CD4-positive, alpha-beta T cell treated with Interferon alpha-2 for 1 hour (primary cell): ENCODE results near the gene CFI.

Source experiments
- DNase-seq, 2 donors: peaks; one replicate each; pipeline ENCODE4 v3.0.0-alpha.2; 2020 to 2022

CFI gene

DNA sequence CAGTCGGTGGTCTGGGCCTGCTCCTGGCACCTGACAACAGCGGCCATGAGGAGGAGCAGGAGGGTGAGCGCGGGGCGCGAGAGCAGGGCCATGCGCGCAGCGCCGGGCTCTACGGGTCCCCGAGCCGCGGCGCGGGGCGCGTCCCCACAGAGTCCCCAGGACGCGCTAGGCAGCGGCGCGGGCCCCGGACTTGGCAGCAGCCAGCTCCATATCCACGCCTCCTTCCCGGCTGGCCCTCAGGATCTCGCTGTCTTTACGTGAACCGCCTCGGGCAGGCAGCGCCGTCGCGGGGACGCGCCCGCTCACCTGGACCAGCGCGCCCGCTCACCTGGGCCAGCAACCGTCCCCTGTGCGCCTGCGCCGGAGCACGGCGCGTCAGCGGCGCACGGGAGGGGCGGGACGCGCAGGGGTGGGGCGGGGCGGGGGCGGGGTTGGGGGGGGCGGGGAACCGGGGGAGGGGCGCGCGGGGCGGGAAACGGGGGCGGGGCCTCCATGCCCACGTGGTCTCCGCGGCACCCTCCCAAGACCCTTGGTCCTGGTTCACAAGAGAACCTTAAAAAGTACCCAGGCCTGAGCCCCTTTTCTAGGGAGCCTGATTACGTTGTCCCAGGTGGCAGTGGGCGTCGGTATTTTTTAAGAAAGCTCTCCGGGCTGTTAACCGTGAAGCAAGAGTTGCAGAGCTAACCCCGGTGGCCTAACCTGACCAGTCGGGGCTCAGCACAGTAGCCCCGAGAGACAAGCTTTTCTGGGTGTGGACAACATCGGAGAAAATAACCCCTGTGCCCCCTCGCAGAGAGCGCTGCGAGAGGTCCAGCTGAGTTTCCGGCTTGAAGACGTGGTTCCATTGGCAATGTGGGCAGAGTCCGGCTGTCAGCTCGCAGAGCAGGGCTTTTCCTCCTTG, 71.8 kb downstream of the CFI start, which contains the start of gene PLA2G12A:
TSS of gene PLA2G12A (minus strand) at position 353 of the 901 bp plus-strand sequence. CDS start at position 92, 261 bp downstream.
- DNase-seq = peak; percentile 78 to 85

DNA sequence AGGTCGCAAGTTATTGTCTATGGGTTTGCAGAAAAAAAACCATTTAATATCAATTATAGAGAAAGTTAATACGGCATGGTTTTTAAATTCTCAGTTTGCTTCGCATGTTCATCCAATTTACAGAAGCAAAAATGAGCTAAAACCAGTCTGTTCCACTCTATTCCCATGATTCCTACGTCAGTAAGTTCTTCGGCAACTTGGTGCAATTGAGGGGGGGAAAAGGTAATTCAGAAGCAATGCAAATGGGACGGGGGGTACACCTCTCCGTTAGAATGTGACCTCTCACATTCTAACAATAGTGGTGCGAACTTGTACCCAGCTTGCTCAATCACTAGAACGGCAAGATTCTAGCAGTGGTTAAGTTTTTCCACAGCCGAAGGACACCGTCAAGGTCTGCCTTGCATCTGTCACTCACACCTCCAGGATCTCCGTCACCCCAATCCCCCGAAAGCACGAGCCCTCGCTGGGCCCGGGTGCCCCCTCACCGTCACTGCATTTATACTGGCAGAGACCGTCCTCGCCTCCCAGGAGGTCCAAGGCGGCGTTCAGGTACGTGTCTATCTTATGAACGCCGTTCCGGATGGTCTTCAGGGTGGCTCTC, 72.6 kb downstream of the CFI start:
- DNase-seq = no peak

DNA sequence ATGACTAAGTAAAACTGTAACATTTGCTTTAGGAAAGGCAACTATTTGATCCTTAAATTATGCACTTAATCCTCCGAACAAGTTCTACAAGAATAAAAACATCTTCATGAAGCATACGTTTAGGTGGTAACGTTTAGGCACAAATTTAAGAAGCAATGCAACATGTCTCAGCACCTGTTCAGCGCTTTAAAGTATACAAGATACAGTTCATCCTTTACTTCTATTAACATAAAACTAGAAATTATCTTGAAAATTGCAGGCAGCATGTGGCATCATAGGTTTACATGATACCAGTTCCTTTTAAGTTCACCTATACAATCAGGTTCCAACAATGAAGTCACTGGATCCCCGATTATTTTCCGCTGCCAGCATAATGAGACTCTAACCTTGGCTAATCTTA, 73.4 kb downstream of the CFI start:
- no peak for DNase-seq

DNA sequence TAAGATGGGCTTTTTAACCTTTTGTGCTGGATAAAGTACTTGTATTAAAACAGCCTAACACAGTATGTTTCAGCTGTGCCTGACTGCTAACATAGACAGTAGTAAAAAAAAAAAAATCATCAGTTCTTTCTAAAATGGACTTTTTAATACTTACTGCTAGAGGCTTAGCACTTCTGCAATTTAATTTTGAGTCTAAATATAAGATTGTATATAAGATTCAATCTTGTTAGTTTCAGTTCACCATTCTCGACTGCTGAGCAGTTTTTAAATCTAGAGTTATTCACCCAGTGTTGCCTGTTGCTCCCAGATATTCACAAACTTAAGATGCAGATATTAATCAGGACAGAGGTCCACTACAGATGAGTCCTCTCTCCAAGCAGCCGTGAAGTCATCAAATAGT, 78.7 kb downstream of the CFI start:
- no peak for DNase-seq

DNA sequence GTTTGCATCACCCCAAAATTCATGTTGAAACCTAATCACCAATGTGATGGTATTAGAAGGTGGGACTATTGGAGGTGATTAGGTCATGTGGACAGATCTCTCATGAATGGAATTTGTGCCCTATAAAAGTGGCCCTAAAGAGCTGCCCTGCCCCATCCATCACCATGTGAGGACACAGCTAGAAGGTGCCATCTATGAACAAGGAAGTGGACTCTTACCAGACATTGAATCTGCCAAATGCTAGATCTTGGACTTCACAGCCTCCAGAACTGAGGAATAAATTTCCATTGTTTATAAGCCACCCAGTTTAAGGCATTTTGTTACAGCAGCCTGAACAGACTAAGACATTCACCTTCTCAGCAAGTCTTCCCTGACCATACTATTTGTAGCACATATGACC, 79.4 kb downstream of the CFI start:
- no peak for DNase-seq

DNA sequence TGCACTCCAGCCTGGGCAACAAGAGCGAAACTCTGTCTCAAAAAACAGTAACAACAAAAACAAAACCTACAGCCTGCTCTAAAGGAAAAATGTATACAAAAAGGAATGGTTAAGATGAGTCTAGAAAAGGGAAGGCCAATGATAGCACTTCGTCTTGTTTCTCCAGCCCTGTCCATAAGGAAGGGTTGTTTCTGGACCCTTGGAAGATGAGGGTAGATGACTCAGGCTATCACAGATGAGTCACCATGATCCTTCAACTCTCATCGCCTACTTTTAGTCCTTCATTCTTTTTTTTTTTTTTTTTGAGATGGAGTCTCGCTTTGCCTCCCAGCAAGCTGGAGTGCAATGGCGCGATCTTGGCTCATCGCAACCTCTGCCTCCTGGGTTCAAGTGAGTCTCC, 80.8 kb downstream of the CFI start:
- DNase-seq = no peak

DNA sequence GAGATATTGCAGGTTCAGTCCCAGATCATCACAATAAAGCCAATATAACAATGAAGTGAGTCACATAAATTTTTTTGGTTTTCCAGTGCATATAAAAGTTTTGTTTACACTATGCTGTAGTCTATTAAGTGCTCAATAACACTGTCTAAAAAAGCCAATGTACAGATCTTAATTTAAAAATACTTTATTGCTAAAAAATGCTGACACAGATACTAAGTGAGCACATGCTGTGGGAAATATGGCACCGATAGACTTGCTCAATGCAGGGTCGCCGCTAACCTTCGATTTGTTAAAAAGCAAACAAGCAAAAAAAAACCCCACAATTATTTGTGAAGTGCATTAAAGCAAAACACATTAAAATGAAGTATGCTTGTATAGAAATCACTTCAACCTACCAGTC, 82.2 kb downstream of the CFI start:
- no peak for DNase-seq

DNA sequence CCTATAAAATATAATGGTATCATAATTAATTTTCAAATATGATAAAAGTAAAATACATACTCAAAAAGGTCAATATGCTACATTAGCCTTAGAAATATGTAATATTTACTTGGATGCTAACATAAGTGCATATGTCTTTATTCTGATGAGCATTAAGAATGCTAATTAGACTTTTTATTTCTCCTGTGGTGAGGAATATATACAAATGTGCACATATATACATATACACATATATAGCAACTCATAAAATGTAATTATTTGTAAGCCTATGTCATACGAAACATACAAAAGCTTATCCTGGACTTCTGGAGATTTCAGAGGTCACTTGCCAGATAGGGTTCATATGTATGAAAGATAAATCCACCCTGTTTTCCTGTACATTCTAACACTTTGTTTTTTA, 83.0 kb downstream of the CFI start:
- DNase-seq = no peak

DNA sequence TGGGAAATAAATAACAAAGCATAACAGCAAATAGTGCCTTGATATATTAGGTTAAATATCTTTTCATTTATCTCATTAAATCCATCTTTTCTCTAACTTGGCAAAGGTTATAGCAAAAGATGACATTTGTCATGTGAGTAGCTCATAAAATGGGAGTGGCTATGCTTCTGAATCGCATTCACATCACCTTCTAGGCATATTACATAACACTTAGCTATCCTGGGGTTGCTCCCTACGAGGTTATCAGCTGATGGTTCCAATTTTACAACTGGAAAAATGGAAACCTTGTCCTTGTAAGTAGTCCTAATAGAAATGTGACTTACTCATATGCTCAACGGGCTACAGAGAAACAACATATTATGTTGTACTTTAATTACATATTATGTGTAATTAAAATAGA, 88.3 kb downstream of the CFI start:
- DNase-seq = no peak

DNA sequence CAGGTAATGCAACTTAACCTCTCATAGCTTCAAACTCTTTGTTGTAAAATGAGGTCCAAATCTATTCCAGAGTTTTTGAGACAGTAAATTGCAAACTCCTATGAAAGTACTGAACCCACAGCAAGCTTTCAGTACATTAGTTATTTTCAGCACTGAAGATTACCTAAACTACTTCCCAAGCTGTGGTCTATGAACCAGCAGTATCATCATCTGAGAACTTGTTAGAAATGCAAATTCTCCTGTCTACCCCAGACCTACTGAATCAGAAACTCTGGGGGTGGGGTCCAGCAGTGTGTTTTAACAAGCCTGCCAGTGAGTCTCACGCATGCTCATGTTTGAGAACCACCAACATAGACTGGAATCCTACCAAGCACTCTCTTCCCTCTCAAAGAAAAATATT, 92.8 kb downstream of the CFI start:
- no peak for DNase-seq

DNA sequence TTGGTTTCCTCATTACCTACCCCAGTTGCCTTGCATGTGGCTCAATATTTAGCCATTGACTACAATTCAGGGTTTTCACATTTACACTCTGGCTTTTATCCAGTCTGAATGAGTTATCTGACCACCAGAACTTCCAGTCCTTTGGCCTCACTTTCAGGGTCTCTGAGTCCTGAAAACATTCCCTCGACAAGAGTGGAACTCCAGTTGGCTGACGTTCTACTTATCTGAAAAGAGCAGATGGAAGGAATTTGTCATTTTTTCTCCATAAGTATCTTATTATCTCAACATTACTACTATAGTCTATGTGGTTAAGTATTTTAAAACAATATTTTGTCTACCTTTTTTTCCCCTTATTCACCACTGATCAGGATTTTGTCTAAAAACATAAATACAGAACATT, 93.4 kb downstream of the CFI start:
- no peak for DNase-seq

DNA sequence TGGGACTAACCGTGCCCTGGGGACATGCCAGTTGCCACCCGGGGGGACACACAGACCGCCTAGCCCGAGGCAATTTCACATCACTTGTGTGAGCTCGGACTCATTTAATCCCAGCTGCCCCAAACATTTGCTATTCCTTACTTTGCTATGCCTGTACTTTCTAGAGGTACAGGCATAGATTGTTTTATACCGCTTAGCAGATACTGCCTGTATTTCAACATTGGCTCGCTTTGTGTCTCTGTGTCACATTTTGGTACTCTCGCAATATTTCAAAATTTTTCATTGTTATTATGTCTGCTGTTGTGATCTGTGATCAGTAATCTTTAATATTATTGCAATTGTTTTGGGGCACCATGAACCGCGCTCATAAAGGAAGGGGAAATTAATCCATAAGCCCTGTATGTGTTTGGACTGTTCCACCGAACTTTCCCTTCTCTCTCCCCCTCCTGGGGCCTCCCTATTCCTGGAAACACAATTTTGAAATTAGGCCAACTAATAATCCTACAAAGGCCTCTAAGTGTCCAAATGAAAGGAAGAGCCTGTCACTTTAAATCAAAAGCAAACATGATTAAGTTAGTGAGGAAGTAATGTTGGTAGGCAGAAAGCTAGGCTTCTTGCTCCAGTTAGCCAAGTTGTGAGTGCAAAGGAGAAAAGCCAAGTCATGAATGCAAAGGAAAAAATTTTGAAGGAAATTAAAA, 98.0 kb downstream of the CFI start:
- DNase-seq = no peak

DNA sequence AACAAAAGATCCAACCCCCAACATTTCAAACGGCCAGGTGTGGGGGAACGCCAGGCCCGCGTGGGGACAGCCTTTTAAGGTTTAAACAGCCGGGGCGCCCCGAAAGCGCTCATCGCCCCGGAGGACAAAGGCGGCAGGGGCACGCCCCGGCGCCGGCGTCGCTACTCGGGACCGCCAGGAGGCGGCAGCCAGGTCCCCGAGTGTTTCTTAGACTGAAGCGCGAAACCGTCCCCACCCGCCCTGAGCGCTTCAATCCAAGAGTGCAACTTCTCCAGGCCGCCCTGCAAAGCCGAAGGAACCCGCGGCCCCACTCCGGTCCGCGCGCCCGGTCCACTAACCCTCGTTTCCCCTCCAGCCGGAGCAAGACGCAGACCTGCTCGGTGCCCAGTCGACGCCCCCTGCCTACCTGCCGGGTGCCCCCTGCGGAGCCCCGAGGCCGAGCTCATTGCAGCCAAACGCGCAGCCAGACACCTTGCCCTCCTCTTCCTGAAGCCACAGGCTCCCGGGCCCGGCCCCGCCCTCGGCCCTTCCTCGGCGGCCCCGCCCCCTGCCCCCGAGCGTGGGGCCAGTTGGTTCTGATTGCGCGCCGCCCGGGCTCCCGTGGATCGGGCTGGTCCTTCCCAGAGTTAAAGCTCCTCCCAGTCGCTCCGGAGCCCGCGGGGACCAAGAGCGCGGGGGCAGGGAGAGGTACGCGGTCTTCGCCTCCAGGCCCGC, 98.7 kb downstream of the CFI start, which contains the start of gene CASP6:
TSS of gene CASP6 (minus strand) at position 496 of the 714 bp plus-strand sequence. CDS start at position 446, 50 bp downstream.
- DNase-seq = peak; percentile 71 to 80

DNA sequence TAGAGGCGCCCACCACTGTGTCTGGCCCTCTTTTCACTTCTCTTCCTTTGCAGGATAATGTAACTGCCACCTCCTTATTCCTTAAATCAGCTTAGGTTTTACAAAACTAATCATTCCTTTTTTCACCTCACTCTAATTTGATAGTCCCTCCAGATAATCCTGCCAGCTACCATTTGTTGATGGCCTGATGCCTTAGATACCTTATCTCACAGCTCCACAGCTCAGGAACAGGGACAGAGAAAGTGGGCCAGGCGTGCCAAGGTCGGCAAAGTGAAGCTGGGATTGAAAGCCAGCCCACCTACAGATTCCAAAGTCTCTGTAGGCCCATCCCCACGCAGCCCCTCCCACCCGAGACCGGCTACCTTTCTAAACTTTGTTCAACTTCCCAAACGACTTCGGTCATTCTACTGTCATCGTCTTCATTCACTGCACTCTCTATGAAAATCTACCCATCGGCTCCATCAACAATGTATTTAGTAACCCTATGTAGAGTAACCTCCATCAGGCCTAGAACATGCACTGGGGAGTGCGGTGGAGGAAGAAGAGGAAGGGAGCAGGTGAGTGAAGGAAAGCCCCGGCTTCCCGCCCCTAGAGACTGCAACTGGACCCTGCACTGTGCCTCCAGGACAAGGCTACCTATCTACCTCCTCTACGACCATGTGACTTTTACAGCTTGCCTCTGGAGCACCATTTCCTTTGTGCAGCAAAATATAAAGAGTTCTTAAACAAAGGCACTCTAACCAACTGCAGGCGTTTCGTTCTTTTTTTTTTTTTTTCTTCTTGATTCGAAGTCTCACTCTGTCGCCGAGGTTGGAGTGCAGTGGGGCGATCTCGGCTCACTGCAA, 100.0 kb downstream of the CFI start:
- DNase-seq = no peak

DNA sequence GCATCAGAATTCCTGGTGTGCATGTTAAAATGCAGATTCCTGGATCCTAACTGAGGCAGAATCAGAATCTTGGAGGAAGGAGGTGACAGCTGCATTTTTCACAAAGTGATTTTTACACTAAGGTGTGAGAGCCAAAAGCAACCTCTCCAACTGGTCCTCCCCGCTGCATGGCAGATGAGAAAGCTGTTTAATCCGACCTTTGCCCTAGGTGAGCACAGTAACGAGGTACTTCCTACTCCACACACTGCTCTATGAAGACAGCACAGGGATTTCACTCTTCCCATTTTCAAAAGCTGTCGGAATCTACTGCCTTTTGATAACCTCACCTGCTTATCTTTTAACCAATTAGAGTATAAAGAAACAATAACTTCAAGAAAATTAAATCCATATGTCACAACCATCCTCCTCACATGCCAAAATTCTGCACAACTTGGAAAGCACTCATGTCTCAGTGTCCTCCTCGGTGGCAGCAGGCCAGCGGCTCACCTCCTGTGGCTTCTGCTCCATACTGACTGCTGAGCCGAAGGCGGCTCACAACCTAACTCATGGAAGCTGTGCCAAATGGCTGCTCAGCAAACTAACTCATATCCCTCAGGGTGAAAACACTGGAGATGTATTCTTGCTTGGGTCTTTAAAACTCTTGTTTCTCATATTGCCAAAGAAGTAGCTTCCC, 102.1 kb downstream of the CFI start:
- DNase-seq = no peak

DNA sequence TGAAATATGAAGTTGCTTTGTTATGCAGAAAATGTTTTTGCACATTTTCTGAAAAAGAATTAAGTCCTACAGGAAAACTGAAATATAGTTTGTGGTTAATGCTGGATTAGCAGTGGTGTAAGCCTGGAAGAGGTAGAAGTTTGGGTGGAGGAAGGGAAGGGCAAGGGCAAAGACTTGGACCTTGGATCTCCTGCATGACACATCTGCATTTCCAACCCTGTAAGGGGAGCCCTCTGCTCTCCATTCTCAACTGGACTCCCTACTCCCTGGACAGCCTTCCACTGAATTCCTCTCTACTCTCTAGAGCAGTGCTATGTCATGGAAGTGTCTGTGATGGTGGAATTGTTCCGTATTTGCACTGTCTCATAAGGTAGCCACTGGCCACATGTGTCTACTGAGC, 103.1 kb downstream of the CFI start:
- no peak for DNase-seq

DNA sequence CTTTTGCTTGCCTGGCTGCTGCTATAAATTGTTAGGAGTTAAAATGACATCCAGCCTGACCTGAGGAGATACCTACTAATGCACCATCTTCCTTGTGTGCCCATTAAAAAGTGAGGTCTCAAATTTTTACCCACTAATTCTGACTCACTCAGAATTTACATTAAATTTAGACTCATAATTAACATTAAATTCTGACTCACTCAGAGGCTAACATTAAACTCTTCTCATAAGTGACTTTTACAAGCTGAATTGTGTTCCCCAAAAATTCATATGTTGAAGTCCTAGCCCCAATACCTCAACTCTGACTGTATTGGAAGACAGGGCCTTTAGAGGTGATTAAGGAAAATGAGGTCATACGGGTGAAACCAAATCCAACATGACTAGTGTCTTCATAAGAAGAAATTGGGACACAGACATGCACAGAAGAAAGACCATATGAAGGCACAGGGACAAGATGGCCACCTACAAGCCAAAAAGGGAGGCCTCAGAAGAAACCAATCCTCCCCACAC, 110.3 kb downstream of the CFI start:
- no peak for DNase-seq
